HepG2 (cell line): ENCODE results near the gene PTPA. TPM values are rescaled to one million over a fixed set of nuclear protein-coding genes. Genes with fewer than 3 reads are reported as not detected.

Experiments
- ARID2 ChIP-seq: sonication (generic); formaldehyde crosslinking; IDR thresholded peaks from 2 replicates; pipeline ENCODE4 v1.8.1; 2022; ENCODE audit warnings: mild to moderate bottlenecking, missing genetic modification reagents, borderline replicate concordance
- GMEB2 ChIP-seq: IDR thresholded peaks from 2 replicates; pipeline ENCODE4 v1.6.1; 2016; ENCODE audit warnings: missing biosample characterization, missing genetic modification reagents, low read depth
- GZF1 ChIP-seq: sonication (generic); formaldehyde crosslinking; IDR thresholded peaks from 2 replicates; pipeline ENCODE4 v1.5.1; 2020; ENCODE audit warnings: mild to moderate bottlenecking, missing genetic modification reagents
- HINFP ChIP-seq: sonication (generic); formaldehyde crosslinking; IDR thresholded peaks from 2 replicates; pipeline ENCODE4 v1.4.0; 2020; ENCODE audit warnings: low read depth, mild to moderate bottlenecking, missing genetic modification reagents
- POLR2A ChIP-seq, 2 experiments: IDR thresholded peaks; 2 replicates each; pipeline ENCODE4 v1.6.1; 2011; ENCODE audit warnings: low read depth in 2 of 2, low read length in 2 of 2, mild to moderate bottlenecking in 1 of 2, moderate library complexity in 1 of 2; ENCODE audit not compliant: insufficient read depth in 1 of 2
- POLR2AphosphoS5 ChIP-seq: IDR thresholded peaks from 2 replicates; pipeline ENCODE4 v1.6.1; 2012; ENCODE audit warnings: low read depth, low read length
- SIN3A ChIP-seq: IDR thresholded peaks from 2 replicates; pipeline ENCODE4 v1.6.1; 2011; ENCODE audit warnings: low read depth, mild to moderate bottlenecking, control low read depth, low read length, borderline replicate concordance
- SOX6 ChIP-seq, 2 experiments: fragments of 450-650 bp in 1 of 2; sonication (generic) in 1 of 2; formaldehyde crosslinking in 1 of 2; IDR thresholded peaks; 2 replicates each; pipeline versions ENCODE4 v1.4.0 to v1.6.1; 2017 to 2020; ENCODE audit warnings: antibody characterized with exemption in 1 of 2, mild to moderate bottlenecking in 1 of 2, missing genetic modification reagents in 1 of 2
- ZBTB40 ChIP-seq, 2 experiments: fragments of 450-650 bp in 1 of 2; sonication (generic) in 1 of 2; formaldehyde crosslinking in 1 of 2; IDR thresholded peaks; 2 replicates each; pipeline versions ENCODE4 v1.6.1 to v1.8.0; 2016 to 2022; ENCODE audit warnings: antibody characterized with exemption in 1 of 2, mild to moderate bottlenecking in 1 of 2, missing genetic modification reagents in 1 of 2
- ZNF720 ChIP-seq: sonication (generic); formaldehyde crosslinking; IDR thresholded peaks from 2 replicates; pipeline ENCODE4 v1.4.0; 2020; ENCODE audit warnings: missing genetic modification reagents
- ZNF749 ChIP-seq: sonication (generic); formaldehyde crosslinking; IDR thresholded peaks from 2 replicates; pipeline ENCODE4 v1.8.0; 2022; ENCODE audit warnings: mild to moderate bottlenecking, missing genetic modification reagents, moderate library complexity, borderline replicate concordance
- ZNF766 ChIP-seq: sonication (generic); formaldehyde crosslinking; IDR thresholded peaks from 2 replicates; pipeline ENCODE4 v1.5.0; 2020; ENCODE audit warnings: missing genetic modification reagents, borderline replicate concordance
- ZSCAN30 ChIP-seq: sonication (generic); formaldehyde crosslinking; IDR thresholded peaks from 2 replicates; pipeline ENCODE4 v1.5.0; 2020; ENCODE audit warnings: mild to moderate bottlenecking, missing genetic modification reagents
- ZSCAN5A ChIP-seq: sonication (generic); formaldehyde crosslinking; IDR thresholded peaks from 2 replicates; pipeline ENCODE4 v1.8.0; 2022; ENCODE audit warnings: mild to moderate bottlenecking, missing genetic modification reagents, borderline replicate concordance
- polyA plus RNA-seq, 8 experiments: library from polyadenylated mRNA; depleted of rRNA in 3 of 8; stranded (reverse) in 7 of 8; unstranded in 1 of 8; fragments of >200 nt; fragmentation: Illumina TruSeq in 4 of 8; extraction: Trizol in 4 of 8; gene quantifications; 2 replicates each; pipeline versions ENCODE4 v1.2.1 to v1.2.3, GENCODE V29; 2011 to 2016; ENCODE audit warnings: low read depth in 4 of 8, missing spikeins in 1 of 8, mixed read lengths in 1 of 8; ENCODE audit not compliant: insufficient read depth in 1 of 8
- total RNA-seq, 5 experiments: library from RNA; depleted of rRNA; stranded (reverse); fragments of >200 nt; fragmentation: Illumina TruSeq; extraction: Trizol; gene quantifications; 2 replicates each; pipeline ENCODE4 v1.2.3, GENCODE V29; 2016; ENCODE audit warnings: low read depth in 1 of 5

Gene PTPA
- total and polyA plus RNA-seq, 2 of the 13 experiments (the other 11 are each of a cell fraction or from before 2014, with no cell fraction given) = 79.3 to 105 TPM

GRCh38 chr9:129110740-129111527 lies at the start of gene PTPA, which contains the start of gene CRAT (continued):
- peak; percentile 84; the same call in 1 of the 2 replicates for TF ChIP-seq SIN3A
- TF ChIP-seq ZNF720 (CRISPR knock-in tag) = no peak
- no peak for TF ChIP-seq ZSCAN30 (CRISPR knock-in tag)
- peak; percentile 99 for TF ChIP-seq POLR2AphosphoS5
- peak; percentile 39; the same call in 1 of the 2 replicates for TF ChIP-seq ZNF749 (CRISPR knock-in tag)
- TF ChIP-seq ARID2 (CRISPR knock-in tag) = no peak
- peak; percentile 99 for TF ChIP-seq HINFP (CRISPR knock-in tag)
- peak; percentile 40; the same call in 1 of the 2 replicates for TF ChIP-seq ZSCAN5A (CRISPR knock-in tag)
- peak; percentile 98 to 99 for TF ChIP-seq POLR2A (IDR thresholded peaks at IDR 0.05; ENCODE audit: insufficient read depth in 1 of 2, low read depth in 2 of 2, low read length in 2 of 2)
- TF ChIP-seq ZNF766 (CRISPR knock-in tag) = no peak; the same call in 1 of the 2 replicates
- no peak for TF ChIP-seq ZBTB40 (IDR thresholded peaks at IDR 0.05)
- TF ChIP-seq ZBTB40 (CRISPR knock-in tag; IDR thresholded peaks at IDR 0.05) = 0 out of 2 replicates have a peak, but pooled peaks have one; percentile 14
- TF ChIP-seq SOX6 (IDR thresholded peaks at IDR 0.05) = no peak
- TF ChIP-seq SOX6 (CRISPR knock-in tag; IDR thresholded peaks at IDR 0.05) = no peak
- peak; percentile 6; the same call in 1 of the 2 replicates for TF ChIP-seq GZF1
- TF ChIP-seq GMEB2 (CRISPR knock-in tag) = no peak
